BLaER1 treated with 17β-estradiol and CSF1 and Interleukin-3, amounts not matched to agents 10 nM and 100 nM (cell line): Measurements from ENCODE around the gene GTF3A.

Experiments
- H3K27ac ChIP-seq, 11 experiments: shearing (Covaris generic); formaldehyde crosslinking; 2 replicates each; pipeline ENCODE4 v1.8.1; 2022
- H3K27me3 ChIP-seq, 11 experiments: shearing (Covaris generic); formaldehyde crosslinking; 2 replicates each; pipeline ENCODE4 v1.8.1; 2022
- H3K36me3 ChIP-seq, 11 experiments: shearing (Covaris generic); formaldehyde crosslinking; 2 replicates each; pipeline ENCODE4 v1.8.1; 2022
- H3K4me1 ChIP-seq, 10 experiments: shearing (Covaris generic); formaldehyde crosslinking; 2 replicates each; pipeline ENCODE4 v1.8.1; 2022
- H3K4me2 ChIP-seq, 11 experiments: shearing (Covaris generic); formaldehyde crosslinking; 2 replicates each; pipeline ENCODE4 v1.8.1; 2022
- H3K4me3 ChIP-seq, 10 experiments: shearing (Covaris generic); formaldehyde crosslinking; 2 replicates each; pipeline ENCODE4 v1.8.1; 2022
- H3K9ac ChIP-seq, 11 experiments: shearing (Covaris generic); formaldehyde crosslinking; 2 replicates each; pipeline ENCODE4 v1.8.1; 2022
- H3K9me3 ChIP-seq, 11 experiments: shearing (Covaris generic); formaldehyde crosslinking; replicated peaks in 1 of 11; 2 replicates each; pipeline ENCODE4 v1.8.1; 2022
- H4K20me1 ChIP-seq, 11 experiments: shearing (Covaris generic); formaldehyde crosslinking; 2 replicates each; pipeline ENCODE4 v1.8.1; 2022
- Cebpa-rat ChIP-seq, 11 experiments: shearing (Covaris generic); IDR thresholded peaks; 2 replicates each; pipeline ENCODE4 v1.8.1; 2022

GTF3A gene

DNA sequence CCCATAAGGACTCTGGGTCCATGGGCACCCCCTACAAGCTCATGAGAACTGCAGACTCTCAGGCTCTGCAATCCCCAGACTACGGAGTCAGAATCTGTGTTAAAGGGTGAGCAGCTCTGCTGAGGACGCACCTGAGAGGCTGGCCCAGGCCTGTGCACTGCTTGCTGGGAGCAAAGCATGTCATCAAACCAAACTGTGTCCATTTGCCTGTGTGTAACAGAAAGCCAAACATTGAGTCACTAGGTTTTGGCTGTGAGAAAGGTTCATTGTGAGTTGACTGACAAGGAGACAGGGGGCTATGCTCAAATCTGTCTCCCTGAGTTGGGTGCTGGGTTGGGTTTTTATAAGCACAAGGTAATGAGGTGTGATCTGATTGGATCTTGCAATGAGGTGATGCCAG is 48.0 kb downstream of the GTF3A start:
- H3K27me3 ChIP-seq = no peaks in the 10 kb centered on the region
- TF ChIP-seq Cebpa-rat (IDR thresholded peaks at IDR 0.05) = no peak
- no peak overlapping the region for H3K4me3 ChIP-seq

DNA sequence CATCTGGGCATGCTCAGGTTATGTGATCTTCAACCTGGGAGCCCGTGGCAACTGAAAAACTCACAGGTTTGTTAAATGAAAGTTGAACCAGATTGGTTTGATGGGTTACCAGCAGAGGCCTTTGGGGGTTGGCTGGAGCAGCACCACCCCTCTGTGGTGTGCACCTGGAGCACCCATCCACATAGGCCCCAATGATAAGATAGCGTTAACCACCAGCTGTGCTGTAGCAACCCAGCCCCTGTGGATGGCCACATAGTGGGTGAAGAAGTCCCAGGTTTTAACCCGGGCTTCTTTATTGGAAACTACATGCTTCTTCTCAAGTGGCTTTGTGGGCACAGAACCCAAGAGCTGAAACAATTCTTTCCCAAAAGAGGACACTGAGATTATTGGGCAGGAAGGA is 48.5 kb downstream of the GTF3A start:
- Histone ChIP-seq H4K20me1 (no peaks in the 10 kb centered on the region), H3K4me1 (peaks cover 8 to 21% (median 15%) of the 10 kb centered on the region in 10 experiments; a peak in 18 of 20 replicates), H3K27ac (no peak overlapping the region), H3K4me2 (peak overlapping the region in 7 of 11 experiments; percentile 2 to 44 (median 17); a peak in 12 of 22 replicates), H3K27me3 (no peaks in the 10 kb centered on the region), H3K36me3 (no peaks in the 10 kb centered on the region), H3K9ac (no peak overlapping the region), H3K4me3 (no peak overlapping the region), H3K9me3 (peaks cover 0 to 14% (median 12%) of the 10 kb centered on the region in 11 experiments; a peak in 18 of 22 replicates)
- TF ChIP-seq Cebpa-rat (IDR thresholded peaks at IDR 0.05) = no peak

More for the DNA sequence above, 48.0 kb downstream of the GTF3A start:
- Histone ChIP-seq H3K9me3 (peaks cover 0 to 14% (median 12%) of the 10 kb centered on the region in 11 experiments; a peak in 18 of 22 replicates), H3K9ac (no peak overlapping the region), H3K27ac (no peak overlapping the region), H3K4me2 (peak overlapping the region in 1 of 11 experiments; percentile 17; a peak in 2 of 22 replicates), H3K36me3 (no peaks in the 10 kb centered on the region), H3K4me1 (peaks cover 6 to 18% (median 14%) of the 10 kb centered on the region in 10 experiments; a peak in 18 of 20 replicates), H4K20me1 (no peaks in the 10 kb centered on the region)

DNA sequence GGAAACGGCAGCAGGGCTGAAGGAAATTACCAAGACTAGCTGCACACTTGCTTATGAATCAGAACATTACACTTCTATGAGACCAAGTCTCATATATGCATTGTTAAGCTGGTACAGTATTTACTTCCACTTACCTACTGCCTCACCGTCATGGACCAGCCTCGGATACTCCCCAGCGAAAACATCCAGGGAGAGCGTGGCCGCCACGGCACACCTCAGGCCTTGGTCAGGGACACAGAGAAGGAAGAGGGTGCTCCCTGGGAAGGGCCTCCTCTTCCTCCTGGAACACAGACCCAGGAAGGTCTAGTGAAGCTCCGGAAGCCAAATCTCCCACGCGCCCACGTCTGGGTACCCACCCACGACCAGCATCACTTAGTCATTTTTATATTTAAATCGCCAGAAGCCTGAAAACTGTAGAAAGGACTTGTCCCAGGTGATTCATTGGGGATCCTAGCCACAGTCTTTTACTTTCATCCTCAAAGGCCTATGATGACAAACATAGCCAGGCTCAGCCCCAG is 50.4 kb downstream of the GTF3A start:
- Histone ChIP-seq H3K27me3 (no peaks in the 10 kb centered on the region), H3K4me3 (no peak overlapping the region), H4K20me1 (no peaks in the 10 kb centered on the region), H3K36me3 (no peaks in the 10 kb centered on the region), H3K9me3 (no peaks in the 10 kb centered on the region), H3K27ac (no peak overlapping the region), H3K4me1 (peaks cover 18 to 30% (median 21%) of the 10 kb centered on the region in 10 experiments), H3K4me2 (no peak overlapping the region), H3K9ac (no peak overlapping the region)
- no peak for TF ChIP-seq Cebpa-rat (IDR thresholded peaks at IDR 0.05)

DNA sequence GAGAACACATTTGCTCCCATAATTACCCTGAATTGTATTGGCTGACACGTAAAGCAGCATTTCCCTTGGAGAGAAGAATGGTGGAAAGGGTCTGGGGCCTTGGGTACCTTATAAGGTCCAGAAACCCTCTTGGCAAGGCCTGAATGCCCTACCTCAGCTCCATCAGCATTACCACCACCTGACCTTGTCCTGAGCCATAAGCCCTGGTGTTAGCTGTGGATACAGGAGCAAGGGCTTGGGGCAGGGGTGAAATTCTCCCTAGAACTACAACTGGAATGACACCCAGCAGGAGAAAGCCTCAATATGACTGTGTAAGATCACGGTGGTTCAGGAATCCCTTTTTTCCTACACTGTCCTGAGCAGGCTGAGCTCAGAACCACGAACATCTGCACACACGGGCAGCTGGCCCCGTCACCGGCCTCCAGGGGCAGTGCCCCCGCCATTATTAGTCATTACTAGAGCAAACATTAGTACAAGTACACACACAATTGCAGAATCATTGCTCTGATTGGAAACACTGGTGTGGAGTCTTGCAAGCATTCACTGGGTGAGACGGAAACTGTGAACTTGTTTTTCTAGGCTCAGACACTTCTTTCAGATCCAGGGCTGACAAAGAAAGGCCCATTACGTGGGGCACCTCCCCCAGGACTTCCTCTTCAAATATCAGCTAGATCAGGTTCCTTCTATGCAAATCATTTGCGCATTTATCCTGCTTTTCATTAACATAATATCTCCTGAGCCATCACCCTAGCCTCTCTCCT is 52.7 kb downstream of the GTF3A start:
- Histone ChIP-seq H3K9me3 (peaks cover 0 to 9% (median 6%) of the 10 kb centered on the region in 11 experiments; a peak in 13 of 22 replicates), H3K4me3 (no peak overlapping the region), H4K20me1 (no peaks in the 10 kb centered on the region), H3K36me3 (no peaks in the 10 kb centered on the region), H3K9ac (no peak overlapping the region), H3K27ac (peak overlapping the region in 2 of 11 experiments; percentile 12 to 28; a peak in 3 of 22 replicates), H3K4me2 (peak overlapping the region; percentile 6 to 48 (median 41); a peak in 18 of 22 replicates), H3K4me1 (peaks cover 25 to 37% (median 31%) of the 10 kb centered on the region in 10 experiments), H3K27me3 (no peaks in the 10 kb centered on the region)
- no peak for TF ChIP-seq Cebpa-rat (IDR thresholded peaks at IDR 0.05)

DNA sequence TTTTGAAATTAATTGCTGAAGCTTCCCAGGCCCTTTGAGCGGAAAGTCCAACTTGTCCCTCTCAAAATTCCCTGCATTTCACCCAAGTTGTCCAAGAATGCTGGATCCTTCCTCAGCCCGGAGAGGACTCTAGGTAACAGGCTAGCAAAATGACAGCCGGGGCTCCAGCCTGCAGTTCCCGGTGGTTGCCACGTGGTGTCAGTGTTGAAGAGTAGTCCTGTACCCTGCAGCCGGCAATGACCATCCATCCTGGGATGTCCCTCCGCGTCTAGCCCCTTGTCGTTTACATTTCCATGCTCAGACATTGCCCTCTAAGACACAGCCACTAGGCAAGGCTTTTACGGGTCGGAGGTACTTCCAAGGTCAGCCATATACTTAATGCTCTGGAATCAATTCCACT is 57.3 kb downstream of the GTF3A start:
- H4K20me1 ChIP-seq = no peaks in the 10 kb centered on the region
- no peaks in the 10 kb centered on the region for H3K36me3 ChIP-seq
- no peak overlapping the region for H3K4me3 ChIP-seq
- no peak overlapping the region for H3K27ac ChIP-seq
- no peak overlapping the region for H3K9ac ChIP-seq
- no peaks in the 10 kb centered on the region for H3K27me3 ChIP-seq
- TF ChIP-seq Cebpa-rat (IDR thresholded peaks at IDR 0.05) = no peak
- peaks cover 16 to 52% (median 31%) of the 10 kb centered on the region in 10 experiments; a peak in 18 of 20 replicates for H3K4me1 ChIP-seq
- peaks cover 0 to 19% (median 10%) of the 10 kb centered on the region in 11 experiments; a peak in 13 of 22 replicates for H3K9me3 ChIP-seq
- no peak overlapping the region; a peak in 1 of 22 replicates for H3K4me2 ChIP-seq

DNA sequence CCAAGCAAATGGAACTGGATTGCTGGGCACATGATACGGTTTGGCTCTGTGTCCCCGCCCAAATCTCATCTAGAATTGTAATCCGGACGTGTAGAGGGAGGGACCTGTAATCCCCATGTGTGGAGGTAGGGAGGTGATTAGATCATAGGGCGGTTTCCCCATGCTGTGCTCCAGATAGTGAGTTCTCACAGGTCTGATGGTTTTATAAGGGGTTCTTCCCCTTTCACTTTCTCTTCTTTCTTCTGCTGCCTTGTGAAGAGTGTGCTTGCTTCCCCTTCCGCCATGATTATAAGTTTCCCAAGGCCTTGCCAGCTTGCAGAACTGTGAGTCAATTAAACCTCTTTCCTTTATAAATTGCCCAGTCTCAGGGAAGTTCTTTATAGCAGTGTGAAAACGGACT is 58.6 kb downstream of the GTF3A start:
- Histone ChIP-seq H3K9me3 (peaks cover 0 to 19% (median 10%) of the 10 kb centered on the region in 11 experiments; a peak in 13 of 22 replicates), H3K27me3 (no peaks in the 10 kb centered on the region), H3K4me2 (peak overlapping the region in 5 of 11 experiments; percentile 26 to 64 (median 58); a peak in 8 of 22 replicates), H3K36me3 (no peaks in the 10 kb centered on the region), H4K20me1 (no peaks in the 10 kb centered on the region), H3K9ac (no peak overlapping the region), H3K4me1 (peaks cover 9 to 43% (median 21%) of the 10 kb centered on the region in 10 experiments; a peak in 18 of 20 replicates), H3K27ac (peak overlapping the region in 4 of 11 experiments; percentile 19 to 65 (median 56); a peak in 7 of 22 replicates), H3K4me3 (no peak overlapping the region)
- TF ChIP-seq Cebpa-rat (IDR thresholded peaks at IDR 0.05) = no peak

DNA sequence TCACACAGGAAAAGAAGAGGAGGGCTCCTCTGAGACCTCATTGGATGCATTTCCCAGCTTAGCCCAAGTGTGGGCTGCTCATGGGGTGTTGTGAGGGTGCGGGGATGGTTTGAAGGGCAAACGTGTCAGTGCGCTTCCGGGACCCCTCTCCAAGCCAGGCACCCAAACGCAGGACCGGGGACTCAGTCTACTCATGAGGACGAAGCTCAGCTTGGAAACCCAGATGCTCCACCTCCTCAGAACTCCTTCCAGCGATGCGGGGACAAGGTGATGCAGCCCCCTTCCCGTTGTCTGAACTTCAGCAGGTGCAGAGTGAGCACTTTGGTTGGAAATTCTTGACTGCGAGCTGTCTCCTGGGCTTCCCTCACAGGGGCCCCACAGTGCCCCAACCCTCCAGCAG is 59.0 kb downstream of the GTF3A start:
- Histone ChIP-seq H3K9ac (no peak overlapping the region), H3K36me3 (no peaks in the 10 kb centered on the region), H3K9me3 (peaks cover 0 to 19% (median 10%) of the 10 kb centered on the region in 11 experiments; a peak in 13 of 22 replicates), H3K27ac (peak overlapping the region in 4 of 11 experiments; percentile 23 to 65 (median 56); a peak in 6 of 22 replicates), H4K20me1 (no peaks in the 10 kb centered on the region), H3K4me1 (peaks cover 9 to 43% (median 21%) of the 10 kb centered on the region in 10 experiments; a peak in 18 of 20 replicates), H3K4me3 (no peak overlapping the region), H3K4me2 (peak overlapping the region in 5 of 11 experiments; percentile 26 to 64 (median 58); a peak in 9 of 22 replicates), H3K27me3 (no peaks in the 10 kb centered on the region)
- TF ChIP-seq Cebpa-rat (IDR thresholded peaks at IDR 0.05) = no peak
